CD4-positive, alpha-beta T cell treated with Interleukin-4 for 1 hour (primary cell): ENCODE measurements around the gene SND1.

ENCODE experiments used
- DNase-seq, 2 donors: peaks; one replicate each; pipeline ENCODE4 v3.0.0-alpha.2; 2020 to 2022

SND1 gene

DNA sequence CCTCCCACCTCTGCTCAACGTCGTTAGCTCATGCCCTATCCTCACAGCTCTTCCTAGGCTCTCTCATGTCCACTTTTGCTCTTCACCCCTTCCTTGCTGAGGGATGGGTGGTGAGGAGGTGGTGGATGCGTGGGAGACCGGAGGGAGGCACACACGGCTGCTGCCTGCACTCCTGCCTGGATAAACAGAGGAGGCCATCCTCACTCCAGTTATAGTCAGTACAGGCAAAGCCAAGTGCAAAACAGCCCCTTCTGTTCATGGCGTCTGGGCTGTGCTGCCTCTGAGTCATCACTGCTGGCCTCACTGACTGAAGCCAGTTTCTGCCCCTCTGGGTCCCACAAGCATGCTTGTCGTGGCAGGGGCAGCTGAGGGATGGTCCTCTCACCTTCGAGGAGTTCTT is 411.1 kb downstream of the SND1 start:
- no peak for DNase-seq

GRCh38 chr7:128065872-128066271 is 413.9 kb downstream of the SND1 start:
- no peak for DNase-seq

- no peak for DNase-seq
Observed at GRCh38 chr7:128066395-128066794, 414.4 kb downstream of the SND1 start.

DNA sequence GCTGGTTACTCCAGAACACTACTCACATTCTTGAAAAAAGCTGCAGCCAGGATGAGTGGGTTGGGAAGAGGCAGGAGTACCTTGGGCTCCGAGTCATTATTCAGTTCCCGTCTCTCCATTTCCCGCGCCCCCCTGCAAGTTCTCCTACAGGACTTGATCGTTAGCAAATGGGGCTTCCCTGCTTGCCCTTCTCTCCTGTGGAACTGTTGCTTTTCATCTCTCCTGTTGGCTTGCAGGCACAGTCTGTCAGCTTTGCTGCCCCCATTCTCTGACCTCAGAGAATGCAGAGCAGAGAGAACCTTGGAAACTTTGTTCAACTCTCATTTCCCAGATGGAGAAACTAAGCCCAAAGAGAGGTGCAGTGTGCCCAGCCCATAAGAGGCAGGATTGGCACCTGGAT is 414.9 kb downstream of the SND1 start:
- DNase-seq = no peak

GRCh38 chr7:128067983-128068382 is 416.0 kb downstream of the SND1 start:
- no peak for DNase-seq

- DNase-seq = no peak
Observed at GRCh38 chr7:128068785-128069184, 416.8 kb downstream of the SND1 start.

- no peak for DNase-seq
Observed at GRCh38 chr7:128069373-128070364, 417.7 kb downstream of the SND1 start.

GRCh38 chr7:128071376-128071775 is 419.4 kb downstream of the SND1 start:
- no peak for DNase-seq

- DNase-seq = no peak
Observed at GRCh38 chr7:128071801-128072200, 419.8 kb downstream of the SND1 start.

- DNase-seq = no peak
Observed at GRCh38 chr7:128073671-128074310, 421.8 kb downstream of the SND1 start.

- DNase-seq = no peak
Observed at GRCh38 chr7:128074336-128074735, 422.3 kb downstream of the SND1 start.

DNA sequence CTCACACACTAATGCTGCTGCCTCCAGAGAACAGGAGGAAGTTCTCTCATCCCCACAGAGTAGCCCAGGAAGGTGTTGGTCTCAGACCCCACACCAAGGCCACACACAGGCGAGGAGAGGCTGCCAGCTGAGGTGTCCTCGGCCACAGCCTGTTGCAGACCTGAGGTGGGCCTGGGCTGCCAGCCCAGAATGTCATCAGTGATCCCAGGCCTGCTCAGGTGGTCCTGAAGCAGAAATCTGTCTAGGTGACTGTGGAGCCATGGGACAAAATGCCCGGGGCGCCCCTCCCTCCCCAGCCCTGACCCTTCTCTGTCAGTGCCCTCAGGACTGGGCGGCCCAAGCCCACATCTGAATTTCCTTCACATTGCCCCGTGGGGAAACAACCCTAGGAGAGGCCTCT is 422.7 kb downstream of the SND1 start:
- DNase-seq = no peak

GRCh38 chr7:128075242-128076095 is 423.5 kb downstream of the SND1 start:
- DNase-seq = no peak

DNA sequence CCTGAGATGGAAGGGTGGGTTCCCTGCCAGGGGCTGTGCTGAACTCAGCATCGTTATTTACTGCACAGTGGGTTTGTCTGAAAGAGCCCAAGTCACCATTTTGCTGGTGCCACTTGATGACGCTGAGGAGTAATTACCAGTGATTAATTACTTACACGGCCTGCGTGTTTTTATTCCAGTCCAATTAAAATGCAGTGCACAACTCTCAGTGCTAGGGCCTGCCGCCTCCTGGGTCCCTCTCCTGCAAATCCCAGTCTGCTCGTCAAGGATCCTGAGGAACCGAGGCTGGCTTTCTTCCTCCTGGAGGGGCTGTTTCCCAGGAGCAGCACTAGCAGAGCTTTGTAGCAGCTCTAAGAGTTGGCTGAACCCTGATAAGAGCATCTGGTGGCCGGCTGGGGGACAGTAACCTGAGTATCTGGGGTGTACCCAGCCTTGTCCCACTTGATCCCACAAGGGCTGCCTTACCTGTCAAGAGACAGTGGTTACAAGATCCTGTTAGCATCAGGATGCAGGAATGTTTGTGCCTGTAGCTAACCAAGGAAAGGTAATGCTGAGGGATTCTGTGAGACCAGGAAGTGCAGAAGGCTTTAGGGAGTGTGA is 424.3 kb downstream of the SND1 start:
- no peak for DNase-seq

DNA sequence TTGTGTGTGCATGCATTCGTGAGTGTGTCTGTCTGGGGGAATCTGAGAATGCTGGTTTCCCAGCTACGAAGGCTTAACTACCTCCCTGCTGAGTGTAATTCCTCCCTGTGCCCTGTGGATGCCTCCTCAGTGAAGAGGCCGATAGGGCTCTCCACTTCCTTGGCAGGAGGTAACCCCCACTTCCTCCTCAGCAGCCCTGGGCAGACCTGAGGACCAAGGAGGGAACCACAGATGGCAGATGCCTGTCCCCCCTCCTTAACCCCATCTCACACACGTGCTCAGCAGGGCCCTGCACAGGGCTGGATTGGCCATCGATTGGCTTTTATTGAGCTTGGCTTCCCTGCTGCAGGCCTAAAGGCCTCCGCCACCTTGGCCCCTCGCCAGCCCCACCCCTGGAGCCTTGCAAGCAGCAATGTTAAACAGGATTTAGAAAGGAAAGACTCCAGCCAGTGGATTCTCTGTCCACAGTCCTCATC is 424.8 kb downstream of the SND1 start:
- DNase-seq = no peak

GRCh38 chr7:128078309-128078708 is 426.3 kb downstream of the SND1 start:
- no peak for DNase-seq

DNA sequence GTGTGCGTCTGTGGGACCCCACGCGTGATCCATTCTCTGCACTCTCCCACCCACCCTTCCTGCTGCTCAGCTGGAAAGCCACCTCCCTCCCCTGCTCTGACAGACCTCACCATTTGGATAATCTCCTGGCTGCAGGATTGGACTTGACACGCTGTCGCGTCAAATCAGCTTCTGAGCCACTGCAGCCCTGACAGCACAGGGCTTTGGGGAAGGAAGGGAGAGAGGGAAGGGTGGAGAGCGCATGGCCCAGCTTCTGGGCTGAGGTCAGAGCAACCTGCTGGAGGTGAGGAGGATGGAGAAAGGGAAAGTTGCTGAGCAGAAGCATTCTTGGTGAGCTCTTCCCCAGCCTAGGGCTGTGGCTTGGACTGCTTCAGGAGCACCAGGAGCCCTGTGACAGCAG is 428.2 kb downstream of the SND1 start:
- DNase-seq = no peak

- DNase-seq = no peak
Observed at GRCh38 chr7:128081351-128081750, 429.4 kb downstream of the SND1 start.

GRCh38 chr7:128081808-128082207 is 429.8 kb downstream of the SND1 start:
- no peak for DNase-seq

GRCh38 chr7:128082431-128082830 is 430.4 kb downstream of the SND1 start:
- no peak for DNase-seq

GRCh38 chr7:128084896-128085608 is 433.1 kb downstream of the SND1 start:
- DNase-seq = no peak

DNA sequence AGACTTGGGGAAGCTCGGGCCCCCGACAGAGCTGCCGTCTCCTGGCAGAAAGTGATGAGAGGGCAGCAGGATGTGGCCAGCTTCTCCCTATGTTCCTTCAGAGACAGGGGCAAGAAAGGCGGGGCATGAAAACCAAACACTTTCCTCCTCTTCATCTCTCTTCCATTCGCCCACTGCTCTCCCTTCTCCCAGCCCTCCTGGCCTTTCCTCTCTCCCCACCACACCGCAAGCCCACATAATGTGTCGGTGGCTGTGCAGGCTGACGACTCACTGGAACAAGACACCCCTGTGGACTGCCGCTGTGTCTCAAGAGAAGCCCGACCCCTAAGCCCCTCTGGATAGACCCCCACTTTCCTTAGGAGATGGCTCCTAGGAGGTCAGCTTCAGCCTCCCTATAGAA is 438.5 kb downstream of the SND1 start:
- no peak for DNase-seq
